GM21515 (cell line): ENCODE results near the gene ARHGEF7.

Experiments
- ATAC-seq: cut with Tn5 transposase; IDR thresholded peaks from one replicate; pipeline ENCODE4 v1.9.1; 2021; ENCODE audit not compliant: unreplicated experiment

ARHGEF7 gene

DNA sequence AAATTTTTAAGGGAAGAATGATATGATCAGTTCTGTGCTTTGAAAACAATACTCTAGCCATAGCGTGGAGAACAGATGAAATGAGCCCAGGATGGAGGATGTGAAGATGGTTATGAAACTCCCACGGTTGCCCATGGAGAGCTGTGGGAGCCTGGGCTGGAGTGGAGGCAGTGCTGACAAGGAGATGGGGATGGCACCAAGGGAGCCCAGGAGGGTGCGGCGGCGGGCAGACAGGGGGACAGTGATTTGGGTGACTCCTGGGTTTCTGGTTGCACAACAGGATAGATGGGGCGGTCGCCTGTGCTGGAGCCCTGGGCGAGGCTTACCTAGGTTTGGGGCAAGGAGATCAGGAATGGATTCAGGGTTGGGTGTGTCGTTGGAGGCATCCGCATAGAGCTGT lies 15.9 kb downstream of the ARHGEF7 start:
- no peak for ATAC-seq

DNA sequence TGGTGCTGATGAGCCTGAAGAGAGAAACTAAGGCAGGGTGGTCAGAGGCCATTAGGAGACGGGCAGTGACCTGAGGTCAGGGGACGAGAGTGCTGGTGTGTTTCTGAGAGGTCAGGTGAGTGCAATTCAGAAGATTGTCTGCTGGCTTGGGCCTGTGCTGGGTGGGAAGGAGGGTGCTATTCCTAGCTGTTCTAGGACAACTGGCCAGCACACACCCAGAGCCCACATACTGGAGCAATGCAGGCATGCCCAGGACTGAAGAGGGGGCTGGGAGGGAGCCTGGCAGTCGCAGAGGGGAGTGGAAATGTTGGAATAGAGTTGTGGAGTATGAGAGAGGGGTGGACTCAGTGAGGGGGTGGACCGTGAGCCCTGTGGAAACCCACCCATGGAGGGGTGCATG lies 16.5 kb downstream of the ARHGEF7 start:
- ATAC-seq: no peak

DNA sequence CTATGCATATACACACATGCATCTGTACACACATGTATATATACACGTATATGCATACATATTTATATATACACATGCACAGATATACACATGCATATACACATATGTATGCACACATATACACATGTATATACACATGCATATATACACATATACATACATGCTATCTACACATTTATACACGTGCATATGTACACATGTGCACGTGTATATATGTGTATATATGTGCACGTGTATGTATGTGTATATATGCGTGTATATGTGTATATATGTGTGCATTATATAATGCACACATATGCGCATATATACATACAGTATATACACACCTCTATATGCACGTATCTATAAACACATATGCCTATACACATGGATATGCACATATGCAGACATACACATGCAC lies 17.8 kb downstream of the ARHGEF7 start:
- no peak for ATAC-seq

DNA sequence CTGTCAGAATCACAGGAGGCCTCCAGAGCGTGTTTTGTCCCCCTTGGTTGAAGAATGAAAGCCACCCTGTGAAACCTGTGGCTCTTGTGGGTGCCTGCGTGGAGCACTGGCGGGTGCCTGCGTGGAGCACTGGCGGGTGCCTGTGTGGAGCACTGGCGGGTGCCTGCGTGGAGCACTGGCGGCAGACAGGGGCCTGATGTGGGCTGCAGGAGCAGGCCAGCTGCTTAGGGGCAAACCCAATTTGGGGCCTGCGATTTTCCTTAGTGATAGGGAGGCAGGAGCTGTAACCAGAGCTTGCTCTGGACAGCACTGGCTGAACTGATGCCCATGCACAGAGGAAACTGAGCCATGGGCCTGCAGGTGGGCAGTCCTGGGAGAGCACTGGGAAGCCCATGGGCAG lies 24.3 kb downstream of the ARHGEF7 start:
- ATAC-seq: no peak

DNA sequence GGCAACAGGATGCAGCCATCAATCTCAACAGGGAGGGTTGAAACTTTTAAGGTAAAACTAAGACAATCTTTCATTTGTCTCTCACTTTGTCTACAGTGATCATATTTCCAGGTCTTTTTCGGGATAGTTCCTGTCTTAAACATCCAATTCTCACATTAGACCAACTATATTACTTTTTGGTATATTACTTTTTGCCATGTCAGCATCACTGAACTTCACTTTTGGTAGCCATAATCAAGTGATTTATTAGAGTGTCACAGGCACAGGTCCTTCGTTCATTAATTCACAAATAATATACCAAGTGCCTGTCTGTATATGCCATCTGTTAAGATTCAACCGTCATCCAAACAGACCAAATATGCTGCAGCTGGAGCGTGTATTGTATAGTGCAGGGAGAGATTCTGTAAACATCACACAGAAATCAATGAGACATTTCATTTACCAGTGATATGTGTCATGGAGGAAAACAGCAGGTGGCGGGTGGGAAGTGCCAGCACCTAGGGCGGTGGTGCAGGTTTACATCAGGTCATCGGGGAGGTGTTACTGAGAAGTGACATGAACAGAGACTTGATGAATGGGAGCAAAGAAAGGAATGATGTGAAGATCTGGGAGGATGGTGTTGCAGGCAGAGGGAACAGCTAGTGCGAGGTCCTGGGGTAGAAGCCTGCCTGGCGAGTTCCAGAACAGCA lies 24.9 kb downstream of the ARHGEF7 start:
- ATAC-seq: no peak

DNA sequence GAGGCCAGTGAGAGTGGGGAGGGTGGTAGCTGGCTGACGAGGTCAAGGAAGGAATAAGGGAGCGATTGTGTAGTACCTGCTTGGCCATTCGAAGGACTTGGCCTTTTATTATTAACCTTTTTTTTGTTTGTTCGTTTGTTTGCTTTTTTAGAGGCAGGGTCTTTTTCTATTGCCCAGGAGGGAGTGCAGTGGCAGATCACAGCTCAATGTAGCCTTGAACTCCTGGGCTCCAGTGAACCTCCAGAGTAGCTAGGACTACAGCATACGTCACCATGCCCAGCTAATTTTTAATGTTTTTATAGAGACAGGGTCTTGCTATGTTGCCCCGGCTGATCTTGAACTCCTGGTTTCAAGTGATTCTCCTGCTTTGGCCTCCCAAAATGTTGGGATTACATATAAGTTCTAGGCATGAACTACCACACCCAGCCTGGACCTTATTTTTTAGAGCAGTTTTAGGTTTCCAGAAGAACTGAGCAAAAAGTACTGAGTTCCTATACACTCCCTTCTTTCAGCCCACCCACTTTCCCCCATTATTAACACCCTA lies 25.5 kb downstream of the ARHGEF7 start:
- ATAC-seq: no peak

DNA sequence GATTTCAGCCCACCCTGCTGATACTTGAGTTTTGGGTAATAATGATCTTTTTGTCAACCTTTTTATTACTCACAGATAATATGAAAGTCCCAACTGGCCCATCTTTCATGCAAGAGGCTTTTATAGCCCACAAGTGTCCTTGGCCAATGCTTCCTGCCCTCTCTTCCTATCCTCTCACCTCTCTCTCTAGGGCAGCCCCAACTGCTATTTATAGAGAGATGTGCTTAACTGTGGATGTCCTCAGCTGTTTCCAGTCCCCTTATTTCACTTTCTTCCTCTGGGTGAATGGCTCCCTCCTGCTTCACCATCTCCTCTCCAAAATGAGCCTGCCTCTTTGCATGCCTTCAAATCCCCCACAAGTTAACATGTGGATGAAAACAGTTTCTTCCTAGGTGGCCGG lies 27.4 kb downstream of the ARHGEF7 start:
- no peak for ATAC-seq

DNA sequence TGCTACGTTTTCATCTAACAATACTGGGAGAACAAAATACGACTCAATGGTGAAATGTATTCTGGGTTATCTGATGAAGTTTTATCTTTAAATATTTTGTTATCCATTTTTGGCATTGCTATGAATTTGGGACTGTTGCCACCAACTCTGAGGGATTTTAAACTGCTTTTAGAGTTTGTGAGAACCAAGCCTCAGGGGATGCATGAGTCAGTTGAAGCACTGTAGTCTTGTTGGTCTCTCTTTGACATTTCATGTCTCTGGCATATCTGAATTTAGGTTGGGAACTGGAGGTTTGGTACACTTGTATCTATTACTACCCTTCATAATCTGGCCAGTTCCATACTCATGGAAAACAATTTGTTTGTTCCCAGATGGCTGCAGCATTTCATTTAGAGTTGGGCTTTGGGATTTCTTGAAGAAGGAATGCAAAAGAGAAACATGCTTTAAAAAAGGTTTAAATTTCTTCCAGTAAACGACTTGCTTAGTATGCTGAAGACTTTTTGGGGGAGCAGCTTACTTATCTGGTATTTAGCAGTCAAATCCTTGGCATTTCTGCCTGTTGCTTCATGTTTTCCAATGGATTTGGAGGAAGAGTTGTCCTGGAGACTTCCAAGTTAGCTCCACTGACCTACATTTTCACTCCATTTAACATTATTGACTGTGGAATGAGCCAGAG lies 28.9 kb downstream of the ARHGEF7 start:
- no peak for ATAC-seq

DNA sequence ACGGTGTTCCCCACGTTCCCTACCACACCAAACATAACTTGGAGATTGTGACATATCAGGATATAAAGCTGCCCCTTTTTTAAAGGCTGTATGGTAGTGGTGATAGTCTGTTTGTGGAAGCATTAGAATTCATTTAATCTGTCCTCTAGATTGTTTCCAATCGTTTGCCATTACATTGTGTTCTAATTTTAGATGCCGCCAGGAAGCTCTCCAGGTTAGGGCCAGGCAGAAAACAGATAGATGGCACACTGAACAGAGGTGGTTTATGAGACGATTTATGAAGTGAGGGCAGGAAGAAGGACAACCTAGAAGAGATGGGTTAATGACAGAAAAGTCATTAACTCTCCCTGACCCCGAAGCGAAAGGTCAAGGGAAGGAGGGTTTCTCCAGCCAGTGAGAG lies 30.0 kb downstream of the ARHGEF7 start:
- no peak for ATAC-seq

DNA sequence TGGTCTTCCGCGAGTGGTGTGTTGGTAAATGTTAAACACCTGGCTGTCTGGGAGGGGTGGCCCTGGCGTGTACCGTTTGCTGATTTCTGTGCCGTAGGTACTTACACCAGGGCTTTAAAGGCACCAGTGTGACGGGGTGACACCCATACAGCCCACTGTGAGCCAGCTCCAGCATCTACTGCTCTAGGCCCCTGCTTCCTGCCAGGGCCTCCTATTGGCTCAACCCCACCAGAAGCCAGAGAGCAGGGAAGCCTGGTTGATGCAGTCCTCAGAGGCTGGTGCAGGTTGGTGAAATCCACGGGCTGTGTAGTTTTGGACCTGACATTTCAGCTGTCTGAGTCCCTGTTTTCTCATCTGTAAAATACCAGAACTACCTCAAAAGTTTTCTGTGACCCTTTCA lies 30.4 kb downstream of the ARHGEF7 start:
- no peak for ATAC-seq

DNA sequence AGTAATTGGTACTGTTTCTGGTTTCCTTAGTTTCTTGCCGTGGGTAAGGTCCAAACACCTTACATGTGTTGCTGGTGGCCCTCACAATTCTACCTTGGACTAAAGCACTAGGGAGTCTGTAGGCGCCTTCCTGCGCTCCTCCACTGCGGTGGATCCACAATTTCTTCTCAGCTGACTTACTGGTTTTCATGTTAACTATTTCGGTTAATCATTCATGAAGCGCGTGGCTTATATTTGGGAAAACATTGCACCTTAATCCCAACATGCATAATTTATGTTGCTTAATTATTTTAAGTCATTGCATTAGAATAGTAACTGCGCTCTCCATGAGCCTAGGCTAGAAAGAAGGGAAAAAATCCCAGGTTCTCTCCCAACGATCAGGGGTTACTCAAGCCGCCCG lies 37.7 kb downstream of the ARHGEF7 start:
- ATAC-seq: no peak

DNA sequence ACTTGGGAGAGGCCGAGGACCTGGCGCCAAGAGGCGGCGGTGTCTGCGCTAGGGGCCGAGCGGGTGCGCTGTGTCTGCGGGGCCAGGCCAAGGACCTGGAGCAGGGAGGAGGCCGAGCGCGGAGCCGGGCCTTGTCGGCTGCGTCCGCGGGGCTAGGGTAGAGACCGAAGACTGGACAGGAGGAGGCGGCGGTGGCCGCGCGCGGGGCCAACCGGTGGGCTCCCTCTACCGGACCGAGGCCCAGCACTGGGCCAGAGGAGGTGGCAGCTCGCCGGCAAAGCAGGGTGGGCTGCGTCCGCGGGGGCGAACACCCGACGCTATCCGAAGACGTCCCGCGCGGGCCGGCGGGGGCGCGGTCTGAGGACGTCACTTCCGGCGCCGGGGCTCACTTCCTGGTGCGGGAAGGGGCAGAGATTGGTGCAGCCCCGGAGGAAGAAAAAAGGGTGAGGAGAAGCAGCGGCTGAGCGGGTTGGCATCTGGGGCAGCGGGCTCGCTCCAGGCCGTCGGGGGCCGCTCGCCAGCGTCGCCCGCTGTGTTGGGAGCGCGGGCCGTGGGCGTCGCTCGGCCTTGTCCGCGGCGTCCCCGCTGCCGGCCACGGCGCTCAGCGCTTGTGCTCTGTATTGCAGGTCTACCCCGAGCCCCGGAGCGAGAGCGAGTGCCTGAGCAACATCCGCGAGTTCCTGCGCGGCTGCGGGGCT lies 38.3 kb downstream of the ARHGEF7 start:
- ATAC-seq: peak; percentile 86

DNA sequence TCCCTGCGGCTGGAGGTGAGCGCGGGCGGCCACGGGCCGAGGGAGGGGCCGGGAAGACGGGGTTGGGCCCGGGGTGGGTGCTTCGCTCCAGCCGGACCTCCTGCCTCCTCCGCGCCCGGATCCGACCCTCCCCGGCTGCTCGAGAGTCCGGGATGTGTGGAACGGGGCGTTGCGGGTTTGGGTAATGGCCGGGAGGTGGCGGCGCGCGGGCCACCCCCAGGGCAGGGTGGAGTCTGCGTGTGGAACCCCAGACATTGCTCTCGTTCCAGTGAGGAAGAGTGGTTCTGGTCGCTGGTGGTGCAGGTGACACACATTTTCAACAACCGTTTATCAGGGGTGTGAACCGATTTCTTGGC lies 38.8 kb downstream of the ARHGEF7 start:
- ATAC-seq: peak; percentile 48

DNA sequence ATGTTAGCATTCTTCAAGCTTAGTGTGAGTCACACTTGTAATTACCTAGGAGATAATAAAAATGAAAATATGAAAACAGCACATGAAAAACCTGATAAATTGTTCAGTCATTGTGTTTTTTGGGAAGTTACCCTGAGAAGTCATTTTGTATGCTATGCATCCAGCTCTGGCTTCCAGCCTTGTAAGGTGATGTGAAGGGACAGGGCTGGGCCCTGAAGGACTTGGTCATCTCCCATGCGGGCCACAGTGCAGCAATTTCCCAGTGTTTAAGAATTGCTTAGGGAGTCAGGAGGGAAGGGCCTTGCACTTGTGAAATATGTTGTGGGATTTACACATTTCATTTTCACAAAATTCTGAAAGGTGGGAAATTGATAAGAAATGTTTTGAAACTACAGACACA lies 41.3 kb downstream of the ARHGEF7 start:
- no peak for ATAC-seq

DNA sequence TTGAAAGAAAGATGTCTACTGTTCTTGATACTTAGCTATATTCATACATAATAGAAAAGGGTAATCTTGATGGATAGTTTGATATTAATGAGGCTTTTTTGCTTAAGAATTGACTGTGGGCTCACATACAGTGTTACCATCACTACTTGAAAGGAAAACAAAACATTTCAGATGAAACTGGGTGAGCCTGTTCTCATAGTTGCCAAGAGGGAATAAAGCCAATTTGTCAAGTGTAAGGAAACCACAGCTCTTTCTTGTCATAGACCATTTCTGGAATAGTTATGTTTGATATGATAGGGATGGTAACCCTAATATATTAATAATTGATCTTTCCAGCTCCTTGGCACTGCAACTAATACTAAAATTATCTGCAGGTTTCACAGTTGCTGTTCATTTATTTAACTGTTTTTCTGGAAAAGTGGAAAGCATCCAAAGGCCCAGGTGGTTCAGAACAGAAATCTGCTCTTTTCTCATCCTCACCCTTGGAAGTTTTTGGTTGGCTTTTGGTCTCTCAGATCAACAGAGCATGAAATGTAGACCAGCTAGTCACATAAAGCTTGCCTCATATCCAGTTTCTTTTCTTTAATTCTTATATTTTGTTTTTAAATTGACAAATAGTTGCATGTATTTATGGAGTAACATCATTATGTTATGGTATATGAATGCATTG lies 43.2 kb downstream of the ARHGEF7 start:
- ATAC-seq: no peak

DNA sequence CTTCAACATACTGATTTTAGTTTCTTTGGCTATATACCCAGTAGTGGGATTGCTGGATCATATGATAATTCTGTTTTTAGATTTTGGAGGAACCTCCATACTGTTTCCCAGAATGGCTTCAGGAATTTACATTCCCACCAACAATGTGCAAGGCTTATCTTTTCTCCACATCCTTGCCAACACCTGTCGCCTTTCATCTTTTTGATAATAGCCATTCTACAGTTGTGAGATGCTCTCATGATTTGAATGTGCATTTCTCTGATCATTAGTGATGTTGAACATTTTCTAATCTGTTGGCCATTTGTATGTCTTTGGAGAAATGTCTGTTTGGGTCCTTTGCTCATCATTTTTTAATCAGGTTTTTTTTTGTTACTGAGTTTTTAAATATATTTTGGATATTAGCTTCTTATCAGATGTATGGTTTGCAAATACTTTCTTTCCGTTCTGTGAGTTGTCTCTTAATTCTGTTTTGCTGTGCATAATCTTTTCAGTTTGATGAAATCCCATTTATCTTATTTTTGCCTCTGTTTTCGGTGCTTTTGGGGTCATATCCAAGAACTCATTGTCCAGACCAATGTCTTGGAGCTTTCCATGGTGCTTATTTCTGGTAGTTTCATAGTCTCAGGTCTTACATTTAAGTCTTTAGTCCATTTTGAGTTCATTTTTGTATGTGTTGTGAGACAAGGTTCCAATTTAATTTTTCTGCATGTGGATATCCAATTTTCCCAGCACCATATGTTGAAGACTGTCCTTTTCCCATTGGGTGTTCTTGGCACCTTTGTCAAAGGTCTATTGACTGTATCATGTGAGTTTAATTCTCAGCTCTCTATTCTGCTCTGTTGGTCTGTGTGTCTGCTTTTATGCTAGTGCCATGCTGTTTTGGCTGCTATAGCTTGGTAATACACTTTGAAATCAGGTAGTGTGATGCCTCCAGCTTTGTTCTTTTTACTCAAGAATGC lies 44.5 kb downstream of the ARHGEF7 start:
- ATAC-seq: no peak

DNA sequence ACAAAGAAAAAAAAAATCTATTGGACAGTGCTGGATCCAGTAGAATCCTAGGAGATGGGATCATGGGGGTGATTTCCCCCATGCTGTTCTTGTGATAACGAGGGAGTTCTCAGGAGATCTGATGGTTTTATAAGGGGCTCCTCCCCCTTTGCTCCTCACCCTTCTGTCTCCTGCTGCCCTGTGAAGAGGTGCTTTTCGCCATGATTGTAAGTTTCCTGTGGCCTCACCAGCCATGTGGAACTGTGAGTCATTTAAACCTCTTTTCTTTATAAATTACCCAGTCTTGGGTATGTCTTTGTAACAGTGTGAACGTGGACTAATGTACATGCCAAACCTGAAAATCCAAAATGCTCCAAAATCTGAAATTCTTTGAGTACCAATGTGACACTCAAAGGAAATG lies 45.5 kb downstream of the ARHGEF7 start:
- ATAC-seq: no peak

DNA sequence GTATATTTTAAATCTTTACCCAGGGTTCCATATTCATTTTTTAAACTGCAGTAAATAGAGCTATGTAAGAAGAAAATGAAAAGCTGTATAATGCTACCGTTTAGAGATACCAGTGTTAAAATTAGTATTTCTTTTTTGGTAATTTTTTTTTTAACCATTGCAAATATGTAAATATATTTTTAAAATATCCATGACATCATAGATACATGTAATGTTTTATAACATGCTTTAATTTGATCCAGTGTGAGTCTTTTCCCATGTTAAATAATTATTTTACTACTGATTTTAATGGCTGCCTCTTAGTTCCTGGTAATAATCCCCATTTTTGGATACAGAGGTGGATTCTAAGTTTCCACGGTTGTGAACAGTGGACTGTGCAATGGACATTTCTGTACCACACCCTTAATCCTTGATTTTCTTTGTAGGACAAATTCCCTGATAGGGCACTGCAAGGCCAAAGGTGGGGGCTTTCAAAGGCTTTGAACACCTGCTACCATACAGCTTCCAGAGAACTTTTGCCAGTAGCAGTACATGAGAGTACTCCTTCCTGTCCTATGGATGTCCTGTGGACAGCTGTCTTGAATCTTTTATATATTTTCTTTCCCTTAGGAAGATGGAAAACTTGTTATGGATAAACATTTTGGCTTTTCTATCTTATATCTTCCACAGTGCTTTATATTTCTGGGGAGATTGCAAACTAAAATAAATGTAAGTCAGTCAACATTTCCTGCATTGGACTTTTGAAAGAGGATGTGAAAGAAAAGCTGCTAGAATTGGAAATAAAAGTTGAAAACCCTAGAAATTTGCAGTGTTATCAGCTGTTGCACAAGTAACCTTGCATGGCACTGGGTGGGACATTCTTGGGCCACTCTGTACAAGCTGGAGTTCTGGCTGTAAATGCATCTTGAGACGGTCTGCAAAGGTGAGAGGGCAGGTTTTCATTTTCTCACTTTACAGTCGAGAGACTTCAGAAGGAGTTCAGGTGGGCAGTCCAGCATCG lies 46.8 kb downstream of the ARHGEF7 start:
- peak; percentile 48 for ATAC-seq
